ENCODE data around the gene ZNF609.

DNA sequence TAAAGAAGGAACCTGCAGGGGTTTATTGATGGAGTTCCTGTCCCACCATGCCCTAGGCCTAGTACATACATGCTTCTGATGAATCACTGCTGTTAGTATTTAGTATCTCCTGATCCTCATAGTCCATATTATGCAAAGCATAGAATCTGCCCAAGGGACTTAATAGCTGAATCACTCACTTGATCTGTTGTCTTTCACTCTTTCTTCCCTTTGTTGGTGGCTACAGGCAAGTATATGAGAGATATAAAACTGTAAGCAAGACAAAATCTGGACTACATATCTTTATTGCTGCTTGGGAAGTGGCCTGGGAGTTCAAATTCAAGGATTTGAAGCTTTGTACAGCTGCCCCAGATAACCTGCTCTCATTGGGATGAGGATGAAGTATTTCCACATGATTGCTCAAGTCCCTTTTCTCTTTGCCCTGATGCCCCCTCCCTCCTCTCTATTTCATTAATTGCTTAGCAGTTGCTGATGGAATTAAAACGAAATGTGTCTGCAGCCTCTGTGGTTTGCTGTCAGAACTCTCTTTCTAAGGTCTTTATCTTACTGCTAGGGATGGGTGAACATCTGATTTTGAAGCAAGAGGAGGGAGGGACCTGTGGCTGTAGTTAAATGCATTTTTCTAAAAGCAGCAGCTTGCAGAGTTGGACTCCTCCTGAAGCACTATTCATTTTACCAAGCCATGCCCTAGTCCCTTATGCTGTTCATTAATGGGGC lies 114.1 kb downstream of the ZNF609 start:
- TF ChIP-seq, protein P1, sequence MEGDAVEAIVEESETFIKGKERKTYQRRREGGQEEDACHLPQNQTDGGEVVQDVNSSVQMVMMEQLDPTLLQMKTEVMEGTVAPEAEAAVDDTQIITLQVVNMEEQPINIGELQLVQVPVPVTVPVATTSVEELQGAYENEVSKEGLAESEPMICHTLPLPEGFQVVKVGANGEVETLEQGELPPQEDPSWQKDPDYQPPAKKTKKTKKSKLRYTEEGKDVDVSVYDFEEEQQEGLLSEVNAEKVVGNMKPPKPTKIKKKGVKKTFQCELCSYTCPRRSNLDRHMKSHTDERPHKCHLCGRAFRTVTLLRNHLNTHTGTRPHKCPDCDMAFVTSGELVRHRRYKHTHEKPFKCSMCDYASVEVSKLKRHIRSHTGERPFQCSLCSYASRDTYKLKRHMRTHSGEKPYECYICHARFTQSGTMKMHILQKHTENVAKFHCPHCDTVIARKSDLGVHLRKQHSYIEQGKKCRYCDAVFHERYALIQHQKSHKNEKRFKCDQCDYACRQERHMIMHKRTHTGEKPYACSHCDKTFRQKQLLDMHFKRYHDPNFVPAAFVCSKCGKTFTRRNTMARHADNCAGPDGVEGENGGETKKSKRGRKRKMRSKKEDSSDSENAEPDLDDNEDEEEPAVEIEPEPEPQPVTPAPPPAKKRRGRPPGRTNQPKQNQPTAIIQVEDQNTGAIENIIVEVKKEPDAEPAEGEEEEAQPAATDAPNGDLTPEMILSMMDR (IDR thresholded peaks at IDR 0.05) = no peak
- no peak for TF ChIP-seq POLR2A (IDR thresholded peaks at IDR 0.05)
